Activated naive CD8-positive, alpha-beta T cell treated with anti-CD3 and anti-CD28 coated beads, Interleukin-2, amount 50 U/mL, for 16 hours (primary cell): ENCODE data around the gene CCN5.
"Not testable (repeated sequence)": the region's sequence is repeated elsewhere in the genome, so short reads cannot be mapped to it uniquely, and the experiment has no call there.

Experiments
- DNase-seq: peaks from one replicate; pipeline ENCODE4 v3.0.0-alpha.2; 2020; ENCODE audit warnings: low read depth, low spot score

Gene CCN5

DNA sequence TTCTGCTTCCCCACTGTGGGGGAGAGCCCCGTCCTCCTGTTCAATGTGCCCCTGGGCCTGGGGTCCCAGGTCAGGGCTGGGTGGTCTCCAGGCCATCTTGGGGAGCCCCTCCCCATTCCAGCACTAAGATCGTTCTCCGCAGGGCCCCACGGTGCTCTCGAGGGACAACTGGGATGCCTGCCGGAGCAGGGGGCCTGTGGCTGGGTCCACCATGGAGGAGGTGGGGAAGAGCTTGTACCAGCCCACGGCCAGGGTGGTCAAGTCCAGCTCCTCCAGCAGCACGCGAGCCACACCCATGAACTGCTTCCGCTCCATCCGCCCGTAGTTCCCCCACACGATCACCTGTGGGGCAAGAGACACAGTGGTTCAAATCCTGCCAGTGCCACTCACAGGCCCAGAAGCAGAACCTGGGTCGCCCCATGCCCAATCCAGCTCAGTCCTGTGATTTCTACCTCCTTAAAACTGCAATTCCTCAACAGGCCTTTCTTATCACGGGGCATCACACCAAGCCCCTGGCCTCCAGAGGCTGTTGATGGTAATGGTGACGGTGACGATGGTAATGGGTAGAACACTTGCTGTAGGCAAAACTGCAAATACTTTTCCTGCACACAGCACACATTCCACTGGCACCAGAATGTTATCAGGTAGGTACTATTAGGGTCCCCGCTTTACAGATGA lies 41.0 kb downstream of the CCN5 start:
- no peak for DNase-seq

GRCh38 chr20:44756956-44757355 lies 41.8 kb downstream of the CCN5 start:
- no peak for DNase-seq

DNA sequence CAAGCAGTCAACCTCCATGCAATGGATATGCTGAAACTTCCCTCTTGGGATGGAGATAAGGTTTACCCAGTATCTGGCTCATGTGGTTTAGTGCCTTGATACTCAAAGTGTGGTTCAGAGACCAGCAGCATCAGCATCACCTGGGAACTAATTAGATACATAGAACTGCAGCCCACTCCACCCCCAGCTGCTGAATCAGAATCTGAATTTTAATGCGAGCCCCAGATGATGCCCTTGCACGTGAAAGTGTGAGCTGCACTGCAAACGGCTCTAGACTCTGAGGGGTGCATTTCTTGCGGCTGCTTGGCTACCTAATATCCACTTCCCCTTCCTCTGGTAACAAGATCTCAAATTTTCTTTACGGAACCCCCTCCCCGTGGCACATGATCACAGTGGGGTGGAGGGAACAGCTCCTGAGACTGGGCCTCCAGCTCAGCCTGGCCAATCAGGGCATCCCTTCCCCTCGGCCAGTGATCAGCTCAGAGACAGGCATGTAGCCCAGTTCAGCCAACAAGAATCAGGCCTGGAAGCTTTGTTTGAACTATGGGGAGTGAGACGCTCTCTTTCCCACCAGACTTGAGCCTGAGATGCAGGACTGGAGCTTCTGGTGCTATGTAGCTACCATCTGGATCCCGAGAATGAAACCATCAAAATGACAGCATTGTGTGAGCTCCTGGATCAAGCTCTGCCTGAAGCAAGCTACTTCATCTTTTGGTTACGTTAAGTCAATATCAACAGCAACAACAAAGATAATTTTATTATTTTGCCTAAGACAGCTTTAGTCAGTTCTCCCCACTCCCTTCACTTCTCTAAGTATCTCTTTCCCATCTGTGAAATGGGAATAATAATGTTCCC lies 43.3 kb downstream of the CCN5 start:
- DNase-seq, result no peak

DNA sequence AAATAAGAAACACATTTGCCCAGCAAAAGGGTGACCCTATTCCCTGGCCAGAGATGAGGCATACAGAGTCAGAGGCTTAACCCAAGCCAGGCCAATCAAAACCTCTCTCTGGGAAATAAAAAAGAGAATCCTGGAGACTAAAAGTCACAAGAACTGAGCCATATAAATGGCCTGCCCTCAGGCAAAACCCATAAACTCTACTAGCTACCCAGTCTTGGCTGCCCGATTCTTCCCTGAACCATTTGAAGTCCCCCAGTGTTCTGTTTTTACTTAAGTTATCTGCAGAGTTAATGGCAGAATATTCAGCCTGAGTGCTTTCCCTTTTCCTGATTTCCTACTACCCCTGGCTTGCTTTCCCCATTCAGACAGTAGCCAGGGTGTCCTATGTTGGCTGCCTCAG lies 44.4 kb downstream of the CCN5 start:
- DNase-seq, result no peak

DNA sequence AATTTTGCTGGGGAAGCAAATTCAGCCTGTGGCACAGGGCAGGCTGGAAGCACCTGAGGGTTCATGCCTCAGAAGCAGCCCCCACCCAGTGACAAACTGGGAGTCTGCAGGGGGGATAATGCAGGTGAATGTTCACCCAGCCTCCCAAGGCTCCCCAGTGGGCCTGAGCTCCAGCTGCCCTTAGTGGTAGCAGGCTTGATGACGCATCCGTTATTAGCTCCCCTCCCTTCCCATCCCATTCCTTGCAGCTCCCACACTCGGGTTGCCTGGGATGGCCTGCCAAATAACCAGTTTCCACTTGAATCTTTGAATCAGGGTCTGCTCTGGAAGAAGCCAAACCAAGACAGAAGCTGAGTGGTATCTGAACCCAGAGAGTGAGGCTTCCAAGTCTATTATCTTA lies 46.3 kb downstream of the CCN5 start:
- DNase-seq, result no peak

- DNase-seq, result no peak
Measured at GRCh38 chr20:44762466-44763140, 47.4 kb downstream of the CCN5 start.

- not testable (repeated sequence) for DNase-seq
Measured at GRCh38 chr20:44763798-44764197, 48.6 kb downstream of the CCN5 start.

DNA sequence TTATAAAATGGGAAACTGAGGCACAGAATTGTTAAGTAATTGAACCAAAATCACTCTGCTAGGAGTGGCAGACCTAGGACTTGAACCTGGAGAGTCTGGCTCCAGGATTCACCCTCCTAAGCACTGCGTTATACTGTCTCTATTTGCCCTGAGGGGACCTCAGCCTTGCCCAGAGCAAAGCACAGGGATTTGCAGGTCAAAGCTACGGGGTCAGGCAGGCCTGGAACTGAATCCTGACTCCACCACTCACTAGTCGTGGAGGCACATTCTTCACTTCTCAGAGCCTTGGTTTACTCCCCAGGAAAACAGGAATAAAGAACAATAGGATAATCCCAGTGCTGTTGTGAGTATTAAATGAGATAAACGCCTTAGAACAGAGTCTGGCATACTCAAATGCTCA lies 49.9 kb downstream of the CCN5 start:
- DNase-seq, result no peak

DNA sequence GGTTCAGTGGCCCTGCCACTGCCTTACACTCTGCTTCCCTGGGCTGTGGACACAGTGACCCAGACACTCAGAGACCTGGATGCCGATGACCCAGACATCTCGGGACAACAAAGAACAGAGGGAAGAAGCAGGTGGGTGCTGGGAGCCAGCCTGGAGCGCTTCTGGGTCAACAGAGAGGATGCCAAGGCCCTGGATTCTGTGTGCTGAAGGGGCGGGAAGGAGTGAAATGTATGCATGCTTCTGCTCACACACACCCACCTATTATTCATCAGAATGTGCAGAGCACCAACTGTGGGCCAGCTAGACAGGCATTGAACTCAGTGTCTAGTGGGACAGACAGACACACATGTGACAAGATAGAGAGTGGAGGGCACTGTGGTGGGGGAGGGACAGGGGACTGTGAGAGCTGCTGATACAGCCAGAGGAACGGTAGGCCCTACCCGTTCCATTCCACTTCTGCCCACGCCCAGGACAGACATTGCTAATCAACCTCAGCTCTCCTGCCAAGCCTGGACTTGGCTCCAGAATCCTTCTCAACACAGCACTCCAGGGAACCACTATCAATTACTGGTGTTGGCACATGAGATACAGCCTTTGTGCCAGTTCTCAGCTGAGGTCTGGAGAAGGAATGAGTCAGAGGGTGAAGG lies 50.7 kb downstream of the CCN5 start:
- no peak for DNase-seq

DNA sequence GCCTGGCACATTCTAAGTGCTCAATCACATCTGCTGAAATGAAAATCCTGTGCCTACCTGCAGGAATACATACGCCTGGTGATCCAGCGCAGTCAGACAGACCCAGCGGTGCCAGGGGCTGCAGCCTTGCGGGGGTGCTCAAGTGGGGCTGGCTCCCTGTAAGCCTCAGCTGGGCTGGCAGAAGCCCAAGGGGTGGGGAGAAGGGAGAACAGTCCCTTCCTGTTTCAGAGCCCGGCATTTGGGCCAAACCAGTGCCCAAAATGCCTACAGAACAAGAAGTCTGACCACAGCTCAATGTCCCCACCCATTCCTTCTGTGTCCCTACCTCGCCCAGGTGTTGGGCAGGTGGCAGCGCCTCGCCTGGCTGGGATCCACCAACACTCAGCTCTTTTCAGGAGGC lies 53.1 kb downstream of the CCN5 start:
- DNase-seq, result no peak

DNA sequence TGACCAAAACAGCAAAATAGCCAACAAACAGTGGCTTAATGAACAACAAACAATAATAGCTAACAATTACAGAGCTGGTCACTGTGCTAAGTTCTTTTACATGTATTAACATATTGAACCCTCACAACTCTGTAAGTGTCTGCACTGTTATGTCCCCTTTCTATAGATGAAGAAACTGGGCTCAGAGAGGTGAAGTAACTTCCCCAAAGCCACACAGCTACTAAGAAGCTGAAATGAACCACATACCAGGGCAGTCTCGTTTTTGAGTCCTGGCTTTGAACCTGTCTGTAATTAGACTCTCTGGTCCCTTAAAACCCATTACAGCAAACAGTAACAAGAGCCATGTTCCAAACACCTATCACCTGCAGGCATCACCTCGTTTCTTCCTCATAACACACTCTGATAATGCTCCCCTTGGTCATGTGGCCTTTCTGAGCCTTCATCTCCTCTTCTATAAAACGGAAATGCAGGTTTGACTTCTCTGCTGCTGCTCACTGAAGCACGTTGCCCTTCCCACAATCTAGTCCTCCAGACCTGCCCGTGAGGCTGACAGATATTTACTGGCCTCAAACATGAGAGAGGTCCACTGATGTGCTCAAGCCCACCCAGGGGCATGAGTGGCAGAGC lies 53.8 kb downstream of the CCN5 start:
- no peak for DNase-seq

DNA sequence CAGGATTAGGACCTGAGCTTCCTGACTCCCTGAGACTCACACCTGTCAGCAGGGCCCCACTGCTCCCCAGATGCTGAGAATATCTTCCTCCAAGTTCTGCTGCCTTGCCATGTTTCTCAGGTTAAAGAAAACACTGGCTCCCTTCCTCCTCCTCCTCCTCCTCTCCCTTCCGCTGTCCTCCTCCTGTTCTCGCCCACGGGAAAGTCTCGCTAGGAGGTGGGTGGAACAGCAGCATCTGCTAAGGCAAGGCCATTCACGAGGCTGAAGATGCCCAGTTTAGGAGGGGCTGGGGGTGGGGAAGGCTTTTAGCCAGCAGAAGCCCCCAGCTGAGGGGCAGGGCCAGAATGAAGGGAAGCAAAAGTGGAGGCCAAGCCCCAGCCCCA lies 54.3 kb downstream of the CCN5 start:
- DNase-seq, result no peak

DNA sequence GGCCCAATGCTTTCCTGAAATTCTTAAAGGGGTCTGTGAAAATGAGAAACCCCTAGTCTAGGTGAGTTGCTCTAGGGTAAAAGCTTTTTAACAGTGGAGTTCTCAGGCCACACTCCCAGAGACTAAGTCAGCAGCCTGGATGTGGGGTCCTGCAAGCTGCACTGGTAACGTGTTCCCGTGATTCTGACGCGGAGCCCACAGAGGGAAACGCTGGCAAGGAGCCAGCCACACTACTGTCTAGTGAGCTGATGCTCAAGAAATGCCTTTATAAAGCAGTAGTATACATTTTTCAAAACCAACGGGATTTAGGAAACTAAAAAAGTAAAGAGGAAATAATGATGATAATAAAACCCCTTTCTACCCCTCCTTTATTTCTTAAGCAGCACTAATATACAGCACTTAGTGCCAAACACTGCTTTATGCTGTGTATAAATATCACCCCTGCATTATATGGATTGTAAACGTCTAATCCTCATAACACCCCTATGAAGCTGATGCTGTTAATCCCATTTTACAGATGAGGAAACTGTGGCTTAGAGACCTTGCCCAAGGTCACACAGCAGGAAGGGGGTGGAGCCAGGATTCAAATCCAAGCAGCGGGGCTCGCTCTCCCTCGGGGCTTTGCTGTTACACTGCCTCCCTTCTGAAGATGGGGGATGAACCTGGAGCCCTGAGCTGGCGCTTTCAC lies 55.5 kb downstream of the CCN5 start:
- DNase-seq, result no peak

GRCh38 chr20:44771172-44771535 lies 56.0 kb downstream of the CCN5 start:
- no peak for DNase-seq

GRCh38 chr20:44772636-44773035 lies 57.5 kb downstream of the CCN5 start:
- DNase-seq, result no peak

GRCh38 chr20:44773070-44773829 lies 58.1 kb downstream of the CCN5 start:
- DNase-seq, result no peak

GRCh38 chr20:44776980-44777379 lies 61.8 kb downstream of the CCN5 start:
- no peak for DNase-seq
